ENCODE results near the gene CD86.

The CD86 gene, protein sequence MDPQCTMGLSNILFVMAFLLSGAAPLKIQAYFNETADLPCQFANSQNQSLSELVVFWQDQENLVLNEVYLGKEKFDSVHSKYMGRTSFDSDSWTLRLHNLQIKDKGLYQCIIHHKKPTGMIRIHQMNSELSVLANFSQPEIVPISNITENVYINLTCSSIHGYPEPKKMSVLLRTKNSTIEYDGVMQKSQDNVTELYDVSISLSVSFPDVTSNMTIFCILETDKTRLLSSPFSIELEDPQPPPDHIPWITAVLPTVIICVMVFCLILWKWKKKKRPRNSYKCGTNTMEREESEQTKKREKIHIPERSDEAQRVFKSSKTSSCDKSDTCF

GRCh38 chr3:122055215-122055614 lies at the start of gene CD86:
Gene CD86 (plus strand): TSS chr3:122055362. CDS start chr3:122055490, 128 bp downstream.
- H3K27ac ChIP-seq (ENCODE audit: low read length) = no peak within 1 kb of the TSS
- H3K9me3 ChIP-seq (ENCODE audit: control insufficient read depth in 2 of 2, low read length in 2 of 2) = no peaks in the 10 kb centered on the region
- no peaks in the 10 kb centered on the region for H3K4me1 ChIP-seq (ENCODE audit: control insufficient read depth, insufficient read depth, low read length)
- no peaks in the 10 kb centered on the region for H3K36me3 ChIP-seq (ENCODE audit: control insufficient read depth in 2 of 2, insufficient read depth in 2 of 2, low read length in 2 of 2)
- H3K27me3 ChIP-seq (ENCODE audit: control insufficient read depth in 1 of 2, insufficient read depth in 2 of 2, low read length in 2 of 2) = no peaks in the 10 kb centered on the region
- no peak within 1 kb of the TSS for H3K4me3 ChIP-seq (ENCODE audit: low read length in 2 of 2)
- no peak within 1 kb of the TSS for H3K9ac ChIP-seq (ENCODE audit: low read length in 2 of 2)

DNA sequence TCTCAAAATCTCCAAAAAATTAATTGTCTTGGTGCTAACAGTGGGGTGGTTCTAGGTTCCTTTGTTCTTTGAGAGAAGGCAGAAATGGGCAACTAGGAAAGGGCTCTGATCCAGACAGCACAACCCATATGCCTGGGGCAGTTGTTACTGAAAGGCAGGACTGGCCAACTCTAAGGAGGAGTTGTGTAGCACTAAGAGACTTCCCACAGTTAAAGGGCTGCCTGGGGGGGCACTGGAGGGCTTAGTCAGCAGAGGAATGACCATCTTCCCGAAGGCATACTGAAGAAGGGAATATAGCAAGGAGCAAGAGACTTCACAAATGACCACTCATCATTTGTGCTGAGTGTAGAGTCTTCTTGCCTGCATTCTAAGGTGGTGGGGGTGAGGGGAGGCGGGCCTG lies 48.9 kb upstream of the CD86 start:
- no peak overlapping the region for H3K4me3 ChIP-seq (ENCODE audit: low read length in 2 of 2)
- H3K27me3 ChIP-seq (ENCODE audit: control insufficient read depth in 1 of 2, insufficient read depth in 2 of 2, low read length in 2 of 2) = peaks cover 0 to 2% of the 10 kb centered on the region in 2 donors
- no peaks in the 10 kb centered on the region for H3K9me3 ChIP-seq (ENCODE audit: control insufficient read depth in 2 of 2, low read length in 2 of 2)
- H3K36me3 ChIP-seq (ENCODE audit: control insufficient read depth in 2 of 2, insufficient read depth in 2 of 2, low read length in 2 of 2) = no peaks in the 10 kb centered on the region
- H3K27ac ChIP-seq (ENCODE audit: low read length) = no peak overlapping the region
- no peaks in the 10 kb centered on the region for H3K4me1 ChIP-seq (ENCODE audit: control insufficient read depth, insufficient read depth, low read length)
- H3K9ac ChIP-seq (ENCODE audit: low read length in 2 of 2) = no peak overlapping the region

DNA sequence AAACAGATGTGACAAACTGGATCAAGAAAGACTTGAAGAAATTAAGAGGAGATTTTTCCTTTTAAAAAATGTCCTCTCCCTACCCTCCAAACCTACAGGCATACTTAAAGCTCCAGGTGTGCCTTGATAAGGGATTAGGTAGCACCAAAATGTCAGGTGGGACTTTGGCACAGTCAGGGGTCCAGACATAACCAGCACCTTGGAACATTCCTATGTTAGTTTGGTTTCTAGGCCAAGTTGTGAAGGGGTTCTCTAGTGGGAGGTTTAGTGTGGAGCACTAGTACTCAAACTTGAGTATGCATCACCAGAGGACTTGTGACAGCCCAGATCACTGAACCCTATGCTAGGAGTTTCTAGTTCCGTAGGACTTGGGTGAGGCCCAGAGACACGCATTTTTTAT lies 47.0 kb upstream of the CD86 start:
- Histone ChIP-seq H3K9ac (ENCODE audit: low read length in 2 of 2) (no peak overlapping the region), H3K4me3 (ENCODE audit: low read length in 2 of 2) (no peak overlapping the region), H3K27ac (ENCODE audit: low read length) (no peak overlapping the region), H3K36me3 (ENCODE audit: control insufficient read depth in 2 of 2, insufficient read depth in 2 of 2, low read length in 2 of 2) (no peaks in the 10 kb centered on the region), H3K4me1 (ENCODE audit: control insufficient read depth, insufficient read depth, low read length) (no peaks in the 10 kb centered on the region), H3K9me3 (ENCODE audit: control insufficient read depth in 2 of 2, low read length in 2 of 2) (no peaks in the 10 kb centered on the region), H3K27me3 (ENCODE audit: control insufficient read depth in 1 of 2, insufficient read depth in 2 of 2, low read length in 2 of 2) (peaks cover 0 to 2% of the 10 kb centered on the region in 2 donors)

DNA sequence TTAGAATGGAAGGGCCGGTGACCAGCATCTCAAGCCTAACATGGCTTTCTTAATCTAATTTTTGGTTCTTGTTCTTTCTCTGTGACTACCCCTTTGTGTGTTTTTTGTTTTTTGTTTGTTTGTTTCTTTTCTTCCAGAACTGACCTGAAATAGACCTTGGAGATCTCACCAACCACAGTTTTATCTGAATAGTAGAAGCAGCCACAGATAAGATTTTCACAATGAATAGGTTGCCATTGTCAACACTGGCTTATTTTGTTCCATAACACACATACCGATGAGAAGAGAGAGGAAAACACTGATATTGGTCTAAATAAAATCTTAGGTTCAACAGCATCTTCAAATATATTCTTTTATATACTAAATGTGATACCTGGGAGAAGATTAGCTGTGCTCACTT lies 44.7 kb upstream of the CD86 start:
- H3K4me1 ChIP-seq (ENCODE audit: control insufficient read depth, insufficient read depth, low read length) = no peaks in the 10 kb centered on the region
- H3K9ac ChIP-seq (ENCODE audit: low read length in 2 of 2) = no peak overlapping the region
- H3K27ac ChIP-seq (ENCODE audit: low read length) = no peak overlapping the region
- H3K9me3 ChIP-seq (ENCODE audit: control insufficient read depth in 2 of 2, low read length in 2 of 2) = no peaks in the 10 kb centered on the region
- H3K36me3 ChIP-seq (ENCODE audit: control insufficient read depth in 2 of 2, insufficient read depth in 2 of 2, low read length in 2 of 2) = no peaks in the 10 kb centered on the region
- H3K27me3 ChIP-seq (ENCODE audit: control insufficient read depth in 1 of 2, insufficient read depth in 2 of 2, low read length in 2 of 2) = peaks cover 0 to 2% of the 10 kb centered on the region in 2 donors
- H3K4me3 ChIP-seq (ENCODE audit: low read length in 2 of 2) = no peak overlapping the region

GRCh38 chr3:122011396-122011795 lies 43.8 kb upstream of the CD86 start:
- Histone ChIP-seq H3K4me1 (ENCODE audit: control insufficient read depth, insufficient read depth, low read length) (no peaks in the 10 kb centered on the region), H3K27ac (ENCODE audit: low read length) (no peak overlapping the region), H3K27me3 (ENCODE audit: control insufficient read depth in 1 of 2, insufficient read depth in 2 of 2, low read length in 2 of 2) (peaks cover 0 to 2% of the 10 kb centered on the region in 2 donors), H3K9me3 (ENCODE audit: control insufficient read depth in 2 of 2, low read length in 2 of 2) (no peaks in the 10 kb centered on the region), H3K4me3 (ENCODE audit: low read length in 2 of 2) (no peak overlapping the region), H3K36me3 (ENCODE audit: control insufficient read depth in 2 of 2, insufficient read depth in 2 of 2, low read length in 2 of 2) (no peaks in the 10 kb centered on the region), H3K9ac (ENCODE audit: low read length in 2 of 2) (no peak overlapping the region)

DNA sequence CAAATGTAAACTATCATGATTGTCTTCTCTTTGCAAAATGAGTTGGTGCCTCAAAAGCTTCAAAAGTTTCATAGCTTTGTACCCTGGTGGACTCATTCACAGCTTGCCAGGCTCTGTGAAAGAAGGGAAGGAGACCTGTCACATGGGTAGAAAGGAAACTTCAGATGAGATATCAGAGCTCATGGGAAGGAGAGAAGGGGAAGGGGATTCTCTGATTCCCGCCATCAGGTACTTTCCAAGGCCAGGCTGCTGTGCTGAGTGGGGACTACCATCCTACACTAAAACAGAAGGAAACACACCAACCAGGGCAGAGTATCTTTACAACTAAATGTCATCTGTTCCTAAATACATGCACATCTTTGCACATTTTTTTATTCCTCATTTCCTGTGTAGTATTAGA lies 42.3 kb upstream of the CD86 start:
- no peaks in the 10 kb centered on the region for H3K36me3 ChIP-seq (ENCODE audit: control insufficient read depth in 2 of 2, insufficient read depth in 2 of 2, low read length in 2 of 2)
- H3K4me1 ChIP-seq (ENCODE audit: control insufficient read depth, insufficient read depth, low read length) = no peaks in the 10 kb centered on the region
- H3K4me3 ChIP-seq (ENCODE audit: low read length in 2 of 2) = no peak overlapping the region
- H3K9ac ChIP-seq (ENCODE audit: low read length in 2 of 2) = no peak overlapping the region
- H3K9me3 ChIP-seq (ENCODE audit: control insufficient read depth in 2 of 2, low read length in 2 of 2) = no peaks in the 10 kb centered on the region
- H3K27me3 ChIP-seq (ENCODE audit: control insufficient read depth in 1 of 2, insufficient read depth in 2 of 2, low read length in 2 of 2) = no peaks in the 10 kb centered on the region
- H3K27ac ChIP-seq (ENCODE audit: low read length) = no peak overlapping the region

DNA sequence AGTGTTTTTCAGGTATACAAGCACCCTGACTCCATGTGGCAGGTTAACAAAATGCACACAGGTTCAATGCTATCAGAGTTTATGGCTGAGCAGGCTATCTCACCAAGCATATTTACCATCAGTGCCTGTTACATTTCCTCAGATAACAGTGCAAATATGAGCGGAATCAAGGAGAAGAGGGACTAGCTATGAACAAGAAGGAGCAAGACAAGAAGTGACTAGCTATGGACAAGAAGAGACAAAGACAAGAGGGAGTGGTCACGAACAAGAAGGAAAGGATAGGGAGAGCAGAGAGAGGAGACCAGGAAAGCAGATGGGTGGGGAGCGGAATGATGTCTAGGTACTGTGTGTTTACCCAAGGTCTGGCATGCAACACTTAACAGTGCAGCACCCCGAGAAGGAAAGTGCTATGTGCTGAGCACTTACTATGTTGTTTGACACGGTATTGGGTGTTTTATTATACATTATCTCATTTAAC lies 41.7 kb upstream of the CD86 start:
- Histone ChIP-seq H3K36me3 (ENCODE audit: control insufficient read depth in 2 of 2, insufficient read depth in 2 of 2, low read length in 2 of 2) (no peaks in the 10 kb centered on the region), H3K9ac (ENCODE audit: low read length in 2 of 2) (no peak overlapping the region), H3K27me3 (ENCODE audit: control insufficient read depth in 1 of 2, insufficient read depth in 2 of 2, low read length in 2 of 2) (no peaks in the 10 kb centered on the region)

DNA sequence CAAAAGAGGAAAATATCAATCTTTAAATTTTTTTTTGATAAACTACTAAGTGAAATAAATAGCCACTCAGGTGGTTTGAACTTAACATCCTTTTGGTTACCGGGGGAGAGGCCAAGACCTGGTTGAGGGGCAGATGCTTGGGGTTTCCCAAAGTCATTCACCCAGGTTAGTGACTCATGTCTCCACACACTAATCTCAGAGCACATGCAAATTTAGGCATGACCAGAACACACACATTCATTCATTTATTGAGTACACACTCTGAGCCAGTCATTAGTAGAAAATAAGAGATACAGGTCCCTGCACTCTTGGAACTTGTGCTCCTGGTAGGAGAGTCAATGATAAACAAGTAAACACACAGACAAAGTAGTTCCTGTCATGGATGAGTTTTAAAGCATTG lies 40.4 kb upstream of the CD86 start:
- Histone ChIP-seq H3K9ac (ENCODE audit: low read length in 2 of 2) (no peak overlapping the region), H3K4me1 (ENCODE audit: control insufficient read depth, insufficient read depth, low read length) (no peaks in the 10 kb centered on the region), H3K36me3 (ENCODE audit: control insufficient read depth in 2 of 2, insufficient read depth in 2 of 2, low read length in 2 of 2) (no peaks in the 10 kb centered on the region), H3K27ac (ENCODE audit: low read length) (no peak overlapping the region), H3K4me3 (ENCODE audit: low read length in 2 of 2) (no peak overlapping the region), H3K9me3 (ENCODE audit: control insufficient read depth in 2 of 2, low read length in 2 of 2) (no peaks in the 10 kb centered on the region), H3K27me3 (ENCODE audit: control insufficient read depth in 1 of 2, insufficient read depth in 2 of 2, low read length in 2 of 2) (peaks cover 0 to under 1% of the 10 kb centered on the region in 2 donors)

More for the DNA sequence above, 41.7 kb upstream of the CD86 start:
- no peak overlapping the region for H3K27ac ChIP-seq (ENCODE audit: low read length)
- H3K4me3 ChIP-seq (ENCODE audit: low read length in 2 of 2) = no peak overlapping the region
- H3K4me1 ChIP-seq (ENCODE audit: control insufficient read depth, insufficient read depth, low read length) = no peaks in the 10 kb centered on the region
- H3K9me3 ChIP-seq (ENCODE audit: control insufficient read depth in 2 of 2, low read length in 2 of 2) = no peaks in the 10 kb centered on the region

- H3K4me1 ChIP-seq (ENCODE audit: control insufficient read depth, insufficient read depth, low read length) = no peaks in the 10 kb centered on the region
- H3K4me3 ChIP-seq (ENCODE audit: low read length in 2 of 2) = no peak overlapping the region
- no peaks in the 10 kb centered on the region for H3K9me3 ChIP-seq (ENCODE audit: control insufficient read depth in 2 of 2, low read length in 2 of 2)
- peaks cover 7 to 20% of the 10 kb centered on the region in 2 donors for H3K27me3 ChIP-seq (ENCODE audit: control insufficient read depth in 1 of 2, insufficient read depth in 2 of 2, low read length in 2 of 2)
- H3K36me3 ChIP-seq (ENCODE audit: control insufficient read depth in 2 of 2, insufficient read depth in 2 of 2, low read length in 2 of 2) = no peaks in the 10 kb centered on the region
- no peak overlapping the region for H3K27ac ChIP-seq (ENCODE audit: low read length)
- H3K9ac ChIP-seq (ENCODE audit: low read length in 2 of 2) = no peak overlapping the region
These were observed 35.7 kb upstream of the CD86 start for GRCh38 chr3:122019493-122019892.

DNA sequence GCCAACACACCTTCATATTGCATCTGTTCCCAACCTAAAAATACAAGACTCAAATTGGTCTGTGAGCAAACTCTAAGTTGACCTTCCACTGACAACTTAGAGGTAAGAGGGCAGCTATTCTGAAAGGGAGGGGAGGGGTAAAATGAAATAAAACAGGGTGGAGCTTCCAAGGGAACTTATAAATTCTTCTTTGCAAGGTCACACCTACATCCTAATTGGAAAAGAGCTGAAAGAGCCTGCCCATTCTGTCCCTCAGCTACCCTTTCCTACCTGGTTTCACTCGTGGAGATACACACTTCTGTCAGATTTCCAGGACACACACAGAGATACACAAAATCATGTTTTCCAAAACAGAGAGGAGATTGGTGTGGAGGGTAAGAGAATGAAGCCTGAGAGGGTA lies 34.1 kb upstream of the CD86 start:
- H3K27me3 ChIP-seq (ENCODE audit: control insufficient read depth in 1 of 2, insufficient read depth in 2 of 2, low read length in 2 of 2) = peaks cover 7 to 20% of the 10 kb centered on the region in 2 donors
- no peak overlapping the region for H3K27ac ChIP-seq (ENCODE audit: low read length)
- H3K9ac ChIP-seq (ENCODE audit: low read length in 2 of 2) = no peak overlapping the region
- no peaks in the 10 kb centered on the region for H3K9me3 ChIP-seq (ENCODE audit: control insufficient read depth in 2 of 2, low read length in 2 of 2)
- H3K36me3 ChIP-seq (ENCODE audit: control insufficient read depth in 2 of 2, insufficient read depth in 2 of 2, low read length in 2 of 2) = no peaks in the 10 kb centered on the region
- no peaks in the 10 kb centered on the region for H3K4me1 ChIP-seq (ENCODE audit: control insufficient read depth, insufficient read depth, low read length)
- H3K4me3 ChIP-seq (ENCODE audit: low read length in 2 of 2) = no peak overlapping the region

GRCh38 chr3:122021811-122022401 lies 33.3 kb upstream of the CD86 start, which contains the start of gene ILDR1:
Gene ILDR1 (minus strand): TSS chr3:122022247. CDS start chr3:122022077, 170 bp downstream.
- Histone ChIP-seq H3K4me1 (ENCODE audit: control insufficient read depth, insufficient read depth, low read length) (no peaks in the 10 kb centered on the region), H3K9ac (ENCODE audit: low read length in 2 of 2) (no peak within 1 kb of the TSS), H3K36me3 (ENCODE audit: control insufficient read depth in 2 of 2, insufficient read depth in 2 of 2, low read length in 2 of 2) (no peaks in the 10 kb centered on the region), H3K4me3 (ENCODE audit: low read length in 2 of 2) (no peak within 1 kb of the TSS), H3K27ac (ENCODE audit: low read length) (no peak within 1 kb of the TSS), H3K27me3 (ENCODE audit: control insufficient read depth in 1 of 2, insufficient read depth in 2 of 2, low read length in 2 of 2) (peaks cover 7 to 20% of the 10 kb centered on the region in 2 donors), H3K9me3 (ENCODE audit: control insufficient read depth in 2 of 2, low read length in 2 of 2) (no peaks in the 10 kb centered on the region)
